BLaER1 (cell line): Measurements from ENCODE around the gene ARHGAP27.

ENCODE experiments used
- H3K27ac ChIP-seq: shearing (Covaris generic); formaldehyde crosslinking; 2 replicates; pipeline ENCODE4 v1.8.1; 2022
- H3K27me3 ChIP-seq: shearing (Covaris generic); formaldehyde crosslinking; 2 replicates; pipeline ENCODE4 v1.8.1; 2022
- H3K36me3 ChIP-seq: shearing (Covaris generic); formaldehyde crosslinking; 2 replicates; pipeline ENCODE4 v1.8.1; 2022
- H3K4me1 ChIP-seq: shearing (Covaris generic); formaldehyde crosslinking; 2 replicates; pipeline ENCODE4 v1.8.1; 2022
- H3K4me2 ChIP-seq: shearing (Covaris generic); formaldehyde crosslinking; 2 replicates; pipeline ENCODE4 v1.8.1; 2022
- H3K4me3 ChIP-seq: shearing (Covaris generic); formaldehyde crosslinking; 2 replicates; pipeline ENCODE4 v1.8.1; 2022
- H3K9ac ChIP-seq: shearing (Covaris generic); formaldehyde crosslinking; 2 replicates; pipeline ENCODE4 v1.8.1; 2022
- H3K9me3 ChIP-seq: shearing (Covaris generic); formaldehyde crosslinking; 2 replicates; pipeline ENCODE4 v1.8.1; 2022
- H4K20me1 ChIP-seq: shearing (Covaris generic); formaldehyde crosslinking; 2 replicates; pipeline ENCODE4 v1.8.1; 2022
- Cebpa-rat ChIP-seq: shearing (Covaris generic); IDR thresholded peaks from 2 replicates; pipeline ENCODE4 v1.8.1; 2022

The ARHGAP27 gene

GRCh38 chr17:45436161-45436560 lies 3.5 kb upstream of the ARHGAP27 start:
- H3K27ac ChIP-seq, result no peak overlapping the region
- no peaks in the 10 kb centered on the region for H3K27me3 ChIP-seq
- no peak overlapping the region for H3K4me3 ChIP-seq
- H3K4me1 ChIP-seq, result peaks cover 99% of the 10 kb centered on the region
- peaks cover 29% of the 10 kb centered on the region; the same call in 1 of the 2 replicates for H3K36me3 ChIP-seq
- no peak for TF ChIP-seq Cebpa-rat
- no peak overlapping the region for H3K9ac ChIP-seq
- peak overlapping the region; percentile 100 for H3K4me2 ChIP-seq
- H4K20me1 ChIP-seq, result peaks cover 32% of the 10 kb centered on the region
- H3K9me3 ChIP-seq, result no peaks in the 10 kb centered on the region

- no peak for TF ChIP-seq Cebpa-rat
- Histone ChIP-seq H3K27me3 (no peaks in the 10 kb centered on the region), H3K9ac (peak overlapping the region; percentile 40; the same call in 1 of the 2 replicates), H3K27ac (no peak overlapping the region), H3K36me3 (peaks cover 29% of the 10 kb centered on the region; the same call in 1 of the 2 replicates), H3K4me3 (no peak overlapping the region), H3K9me3 (no peaks in the 10 kb centered on the region), H3K4me1 (peaks cover 99% of the 10 kb centered on the region), H3K4me2 (peak overlapping the region; percentile 100), H4K20me1 (peaks cover 32% of the 10 kb centered on the region)
These were observed 2.8 kb upstream of the ARHGAP27 start for GRCh38 chr17:45435481-45435880.

GRCh38 chr17:45433159-45433535 lies 477 bp upstream of the ARHGAP27 start:
- peak overlapping the region; percentile 100 for H3K4me2 ChIP-seq
- no peaks in the 10 kb centered on the region for H3K9me3 ChIP-seq

GRCh38 chr17:45431531-45432404 lies 902 bp downstream of the ARHGAP27 start:
- Histone ChIP-seq H3K9ac (peak overlapping the region; percentile 76), H3K27ac (peak overlapping the region; percentile 63), H3K4me2 (peak overlapping the region; percentile 100), H4K20me1 (peaks cover 27% of the 10 kb centered on the region), H3K36me3 (peaks cover 12% of the 10 kb centered on the region; the same call in 1 of the 2 replicates), H3K4me1 (peaks cover 99% of the 10 kb centered on the region), H3K4me3 (peak overlapping the region; percentile 70), H3K27me3 (no peaks in the 10 kb centered on the region), H3K9me3 (no peaks in the 10 kb centered on the region)
- TF ChIP-seq Cebpa-rat, result no peak

More at GRCh38 chr17:45433159-45433535, 477 bp upstream of the ARHGAP27 start:
- H3K4me3 ChIP-seq, result no peak overlapping the region
- H3K27ac ChIP-seq, result 0 out of 2 replicates have a peak overlapping the region, but pooled peaks have one; percentile 30
- no peaks in the 10 kb centered on the region for H3K27me3 ChIP-seq
- H3K4me1 ChIP-seq, result peaks cover 99% of the 10 kb centered on the region
- peaks cover 39% of the 10 kb centered on the region for H4K20me1 ChIP-seq
- TF ChIP-seq Cebpa-rat, result no peak
- no peak overlapping the region for H3K9ac ChIP-seq
- H3K36me3 ChIP-seq, result peaks cover 16% of the 10 kb centered on the region; the same call in 1 of the 2 replicates

- Histone ChIP-seq H3K9ac (peak overlapping the region; percentile 52), H3K27ac (peak overlapping the region; percentile 37; the same call in 1 of the 2 replicates), H4K20me1 (peaks cover 18% of the 10 kb centered on the region), H3K36me3 (peaks cover 5% of the 10 kb centered on the region; the same call in 1 of the 2 replicates), H3K4me1 (peaks cover 99% of the 10 kb centered on the region), H3K9me3 (no peaks in the 10 kb centered on the region), H3K27me3 (no peaks in the 10 kb centered on the region), H3K4me3 (peak overlapping the region; percentile 70), H3K4me2 (peak overlapping the region; percentile 100)
- no peak for TF ChIP-seq Cebpa-rat
These were observed 1.7 kb downstream of the ARHGAP27 start for GRCh38 chr17:45430738-45431530.

GRCh38 chr17:45430006-45430737 lies 2.5 kb downstream of the ARHGAP27 start:
- peak overlapping the region; percentile 70 for H3K4me3 ChIP-seq
- H3K4me2 ChIP-seq, result peak overlapping the region; percentile 100
- H3K9ac ChIP-seq, result no peak overlapping the region
- H3K4me1 ChIP-seq, result peaks cover 99% of the 10 kb centered on the region
- H3K9me3 ChIP-seq, result no peaks in the 10 kb centered on the region
- H4K20me1 ChIP-seq, result peaks cover 11% of the 10 kb centered on the region
- no peaks in the 10 kb centered on the region for H3K36me3 ChIP-seq
- no peak for TF ChIP-seq Cebpa-rat
- H3K27ac ChIP-seq, result peak overlapping the region; percentile 70
- no peaks in the 10 kb centered on the region for H3K27me3 ChIP-seq

GRCh38 chr17:45429339-45430005 lies 3.2 kb downstream of the ARHGAP27 start:
- Histone ChIP-seq H3K4me1 (peaks cover 94% of the 10 kb centered on the region), H3K4me2 (peak overlapping the region; percentile 100), H4K20me1 (0 out of 2 replicates have a peak, but pooled peaks cover 6% of the 10 kb centered on the region), H3K36me3 (no peaks in the 10 kb centered on the region), H3K4me3 (peak overlapping the region; percentile 49), H3K27ac (peak overlapping the region; percentile 70), H3K9ac (peak overlapping the region; percentile 38; the same call in 1 of the 2 replicates), H3K9me3 (no peaks in the 10 kb centered on the region), H3K27me3 (no peaks in the 10 kb centered on the region)
- no peak for TF ChIP-seq Cebpa-rat

- Histone ChIP-seq H3K9me3 (no peaks in the 10 kb centered on the region), H3K27ac (peak overlapping the region; percentile 70), H3K9ac (peak overlapping the region; percentile 38; the same call in 1 of the 2 replicates), H3K36me3 (no peaks in the 10 kb centered on the region), H3K4me1 (peaks cover 88% of the 10 kb centered on the region), H3K4me3 (peak overlapping the region; percentile 49), H4K20me1 (0 out of 2 replicates have a peak, but pooled peaks cover 6% of the 10 kb centered on the region), H3K4me2 (peak overlapping the region; percentile 100), H3K27me3 (no peaks in the 10 kb centered on the region)
- TF ChIP-seq Cebpa-rat, result no peak
These were observed 3.7 kb downstream of the ARHGAP27 start for GRCh38 chr17:45428931-45429338.
